ENCODE data around the gene MBNL2. TPM values are rescaled to one million over a fixed set of nuclear protein-coding genes. Genes with fewer than 3 reads are reported as not detected.

The MBNL2 gene
- total and polyA plus RNA-seq, 2 of the 13 experiments (the other 11 are each of a cell fraction or from before 2014, with no cell fraction given), result 30.8 to 59.0 TPM

- TF ChIP-seq, protein P1, sequence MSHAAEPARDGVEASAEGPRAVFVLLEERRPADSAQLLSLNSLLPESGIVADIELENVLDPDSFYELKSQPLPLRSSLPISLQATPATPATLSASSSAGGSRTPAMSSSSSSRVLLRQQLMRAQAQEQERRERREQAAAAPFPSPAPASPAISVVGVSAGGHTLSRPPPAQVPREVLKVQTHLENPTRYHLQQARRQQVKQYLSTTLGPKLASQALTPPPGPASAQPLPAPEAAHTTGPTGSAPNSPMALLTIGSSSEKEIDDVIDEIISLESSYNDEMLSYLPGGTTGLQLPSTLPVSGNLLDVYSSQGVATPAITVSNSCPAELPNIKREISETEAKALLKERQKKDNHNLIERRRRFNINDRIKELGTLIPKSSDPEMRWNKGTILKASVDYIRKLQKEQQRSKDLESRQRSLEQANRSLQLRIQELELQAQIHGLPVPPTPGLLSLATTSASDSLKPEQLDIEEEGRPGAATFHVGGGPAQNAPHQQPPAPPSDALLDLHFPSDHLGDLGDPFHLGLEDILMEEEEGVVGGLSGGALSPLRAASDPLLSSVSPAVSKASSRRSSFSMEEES (CRISPR knock-in tag; IDR thresholded peaks at IDR 0.05), result 0 out of 2 replicates have a peak, but pooled peaks have one; percentile 33
- TF ChIP-seq PRDM15 (CRISPR knock-in tag; IDR thresholded peaks at IDR 0.05), result no peak
- TF ChIP-seq, protein P2, sequence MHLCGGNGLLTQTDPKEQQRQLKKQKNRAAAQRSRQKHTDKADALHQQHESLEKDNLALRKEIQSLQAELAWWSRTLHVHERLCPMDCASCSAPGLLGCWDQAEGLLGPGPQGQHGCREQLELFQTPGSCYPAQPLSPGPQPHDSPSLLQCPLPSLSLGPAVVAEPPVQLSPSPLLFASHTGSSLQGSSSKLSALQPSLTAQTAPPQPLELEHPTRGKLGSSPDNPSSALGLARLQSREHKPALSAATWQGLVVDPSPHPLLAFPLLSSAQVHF (CRISPR knock-in tag; IDR thresholded peaks at IDR 0.05), result no peak
- TF ChIP-seq, protein P3, sequence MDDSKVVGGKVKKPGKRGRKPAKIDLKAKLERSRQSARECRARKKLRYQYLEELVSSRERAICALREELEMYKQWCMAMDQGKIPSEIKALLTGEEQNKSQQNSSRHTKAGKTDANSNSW (CRISPR knock-in tag; IDR thresholded peaks at IDR 0.05; ENCODE audit: borderline replicate concordance), result no peak
- TF ChIP-seq DNMT1 (CRISPR knock-in tag; IDR thresholded peaks at IDR 0.05), result no peak
- TF ChIP-seq ONECUT2 (CRISPR knock-in tag; IDR thresholded peaks at IDR 0.05), result no peak
- no peak for TF ChIP-seq RCOR2 (CRISPR knock-in tag; IDR thresholded peaks at IDR 0.05)
- no peak for TF ChIP-seq EZH2 (conservative IDR thresholded peaks at IDR 0.05; ENCODE audit: low read depth, low read length)
- TF ChIP-seq ZNF329 (CRISPR knock-in tag; IDR thresholded peaks at IDR 0.05; ENCODE audit: low read depth), result 0 out of 2 replicates have a peak, but pooled peaks have one; percentile 14
- TF ChIP-seq MAZ (IDR thresholded peaks at IDR 0.05; ENCODE audit: borderline replicate concordance, low read depth, low read length), result no peak
- no peak for TF ChIP-seq MAZ (CRISPR knock-in tag; IDR thresholded peaks at IDR 0.05; ENCODE audit: low read depth)
- no peak for TF ChIP-seq DPF2 (CRISPR knock-in tag; IDR thresholded peaks at IDR 0.05; ENCODE audit: borderline replicate concordance, low read depth)
- no peak for TF ChIP-seq NONO (IDR thresholded peaks at IDR 0.05)
- TF ChIP-seq NONO (CRISPR knock-in tag; conservative IDR thresholded peaks at IDR 0.05), result no peak
- TF ChIP-seq IRX3 (CRISPR knock-in tag; IDR thresholded peaks at IDR 0.05; ENCODE audit: borderline replicate concordance, low read depth), result no peak
- no peak for TF ChIP-seq SNRNP70 (IDR thresholded peaks at IDR 0.05; ENCODE audit: low read depth, low read length)
- TF ChIP-seq, protein P4, sequence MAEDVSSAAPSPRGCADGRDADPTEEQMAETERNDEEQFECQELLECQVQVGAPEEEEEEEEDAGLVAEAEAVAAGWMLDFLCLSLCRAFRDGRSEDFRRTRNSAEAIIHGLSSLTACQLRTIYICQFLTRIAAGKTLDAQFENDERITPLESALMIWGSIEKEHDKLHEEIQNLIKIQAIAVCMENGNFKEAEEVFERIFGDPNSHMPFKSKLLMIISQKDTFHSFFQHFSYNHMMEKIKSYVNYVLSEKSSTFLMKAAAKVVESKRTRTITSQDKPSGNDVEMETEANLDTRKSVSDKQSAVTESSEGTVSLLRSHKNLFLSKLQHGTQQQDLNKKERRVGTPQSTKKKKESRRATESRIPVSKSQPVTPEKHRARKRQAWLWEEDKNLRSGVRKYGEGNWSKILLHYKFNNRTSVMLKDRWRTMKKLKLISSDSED (CRISPR knock-in tag; IDR thresholded peaks at IDR 0.05), result no peak
- no peak for TF ChIP-seq YEATS4 (CRISPR knock-in tag; IDR thresholded peaks at IDR 0.05; ENCODE audit: borderline replicate concordance)
- no peak for TF ChIP-seq NR2C2 (CRISPR knock-in tag; IDR thresholded peaks at IDR 0.05; ENCODE audit: borderline replicate concordance)
- no peak for TF ChIP-seq ZNF30 (CRISPR knock-in tag; IDR thresholded peaks at IDR 0.05)
- no peak for TF ChIP-seq ZNF232 (CRISPR knock-in tag; IDR thresholded peaks at IDR 0.05; ENCODE audit: borderline replicate concordance)
- no peak for TF ChIP-seq ZNF652 (CRISPR knock-in tag; IDR thresholded peaks at IDR 0.05; ENCODE audit: borderline replicate concordance, low read depth)
Measured at GRCh38 chr13:97434397-97435201, 212.5 kb downstream of the MBNL2 start (continued).
